GM21529 (cell line): ENCODE data around the gene CCL18.
A peak's percentile ranks its signal among the peaks of the same experiment; 100 is the strongest.
"Not testable (repeated sequence)": the region's sequence is repeated elsewhere in the genome, so short reads cannot be mapped to it uniquely, and the experiment has no call there.

Experiments used
- ATAC-seq: cut with Tn5 transposase; IDR thresholded peaks from one replicate; pipeline ENCODE4 v1.9.1; 2021; ENCODE audit not compliant: unreplicated experiment

CCL18 gene

GRCh38 chr17:36099004-36099403, 34.9 kb downstream of the CCL18 start:
- not testable (repeated sequence) for ATAC-seq

- peak; percentile 67 for ATAC-seq
Observed at GRCh38 chr17:36103401-36103975, 39.4 kb downstream of the CCL18 start, which contains the start of gene CCL4. Gene CCL4 (plus strand): TSS chr17:36103827. CDS start chr17:36103906, 79 bp downstream.

- not testable (repeated sequence) for ATAC-seq
Observed at GRCh38 chr17:36104246-36104645, 40.2 kb downstream of the CCL18 start.

- ATAC-seq = no peak
Observed at GRCh38 chr17:36104701-36105181, 40.7 kb downstream of the CCL18 start.

GRCh38 chr17:36105781-36106492, 41.9 kb downstream of the CCL18 start:
- ATAC-seq = no peak

- no peak for ATAC-seq
Observed at GRCh38 chr17:36106493-36106835, 42.4 kb downstream of the CCL18 start.

- no peak for ATAC-seq
Observed at GRCh38 chr17:36107660-36108059, 43.6 kb downstream of the CCL18 start.

- ATAC-seq = not testable (repeated sequence)
Observed at GRCh38 chr17:36108265-36108664, 44.2 kb downstream of the CCL18 start.

- ATAC-seq = no peak
Observed at GRCh38 chr17:36111068-36111490, 47.0 kb downstream of the CCL18 start.

- no peak for ATAC-seq
Observed at GRCh38 chr17:36112572-36112971, 48.5 kb downstream of the CCL18 start.

GRCh38 chr17:36113131-36113530, 49.1 kb downstream of the CCL18 start:
- ATAC-seq = not testable (repeated sequence)

GRCh38 chr17:36114971-36115648, 51.0 kb downstream of the CCL18 start:
- not testable (repeated sequence) for ATAC-seq

GRCh38 chr17:36115649-36115977, 51.5 kb downstream of the CCL18 start:
- ATAC-seq = not testable (repeated sequence)

- no peak for ATAC-seq
Observed at GRCh38 chr17:36117505-36118382, 53.7 kb downstream of the CCL18 start.

GRCh38 chr17:36118477-36119353, 54.6 kb downstream of the CCL18 start:
- ATAC-seq = no peak

- no peak for ATAC-seq
Observed at GRCh38 chr17:36120221-36120620, 56.1 kb downstream of the CCL18 start.

GRCh38 chr17:36121099-36121498, 57.0 kb downstream of the CCL18 start:
- not testable (repeated sequence) for ATAC-seq
